Stimulated activated CD8-positive, alpha-beta memory T cell treated with anti-CD3 and anti-CD28 coated beads, Interleukin-2, amount 100 ng/mL, for 48 hours (primary cell): ENCODE measurements around the gene GRIK1.
"Not testable (repeated sequence)": the region's sequence is repeated elsewhere in the genome, so short reads cannot be mapped to it uniquely, and the experiment has no call there.

ENCODE experiments used
- DNase-seq, 2 donors: peaks; one replicate each; pipeline ENCODE4 v3.0.0-alpha.2; 2020; ENCODE audit warnings: low read depth in 2 of 2

The GRIK1 gene

DNA sequence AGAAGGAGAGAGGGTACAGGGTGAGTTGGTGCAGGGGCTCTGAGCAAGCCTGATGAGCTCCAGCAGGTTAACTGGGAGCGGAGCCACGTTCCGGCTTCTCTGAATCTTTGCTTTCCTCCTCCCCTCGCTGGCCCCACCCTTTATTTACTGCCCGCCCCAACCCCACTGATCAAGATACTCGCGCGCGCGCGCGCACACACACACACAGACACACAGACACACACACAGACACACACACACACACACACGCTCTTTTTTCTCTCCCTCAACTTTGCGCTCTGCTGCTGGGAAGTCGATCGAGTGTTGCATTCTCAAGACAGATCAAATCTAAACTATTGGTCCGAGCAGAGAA, at the start of gene GRIK1:
Gene GRIK1 (minus strand): TSS at position 73 of the 352 bp plus-strand sequence.
- DNase-seq = no peak

DNA sequence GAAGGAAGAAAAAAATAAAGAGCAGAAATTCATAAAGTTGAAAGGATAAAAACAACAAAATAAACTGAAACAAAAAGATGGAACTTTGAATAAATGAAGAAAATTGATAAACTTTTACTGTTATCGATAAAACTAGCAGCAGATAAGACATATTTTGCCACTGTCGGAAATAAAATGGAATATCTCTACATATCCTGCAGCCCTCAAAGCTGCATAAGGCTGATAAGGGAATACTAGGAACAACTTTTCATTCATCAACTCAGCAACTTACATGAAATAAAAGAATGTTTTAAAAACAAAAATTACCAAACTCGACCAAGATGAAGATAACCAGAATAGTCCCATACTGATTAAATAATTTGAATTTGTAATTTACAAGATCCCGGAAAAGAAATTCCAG, 48.0 kb upstream of the GRIK1 start:
- DNase-seq = no peak

DNA sequence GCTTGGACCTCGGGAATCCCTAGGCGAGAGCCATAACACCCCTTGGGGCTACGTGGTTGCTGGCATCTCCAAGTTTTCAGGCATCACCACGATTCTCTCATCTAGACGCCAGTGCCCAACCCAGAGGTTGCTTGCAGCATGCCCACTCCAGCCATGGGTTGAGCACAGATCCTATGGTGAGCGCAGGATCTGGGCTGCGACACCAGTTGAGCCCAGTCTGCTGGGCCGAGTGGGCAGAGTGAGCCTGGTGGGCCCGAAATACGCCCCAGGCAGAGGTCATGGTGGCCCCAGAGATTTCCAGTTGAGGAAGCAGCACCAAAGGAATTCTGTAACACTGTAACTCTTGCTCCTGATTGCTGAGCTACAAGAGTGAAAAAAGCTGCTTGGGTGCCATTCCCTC, 46.1 kb upstream of the GRIK1 start:
- no peak for DNase-seq

DNA sequence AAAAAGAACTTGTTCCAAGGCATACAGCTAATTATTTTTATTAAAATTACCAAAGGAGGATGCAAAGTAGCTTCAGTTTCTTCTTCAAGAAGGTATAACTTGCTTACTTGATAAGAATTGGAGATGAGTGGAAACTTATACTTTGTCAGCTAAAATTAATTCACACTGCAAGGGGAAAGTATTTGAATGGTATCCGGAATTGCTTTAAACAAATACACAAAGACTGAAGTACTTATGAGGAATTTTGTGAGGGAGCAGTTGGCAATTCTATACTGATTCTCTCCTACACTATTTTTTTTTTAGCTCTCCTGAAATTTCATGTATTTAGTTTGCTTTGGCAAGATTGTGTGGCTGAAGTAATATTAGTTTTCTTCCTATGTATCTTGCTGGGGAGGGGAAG, 39.2 kb upstream of the GRIK1 start:
- DNase-seq = no peak

DNA sequence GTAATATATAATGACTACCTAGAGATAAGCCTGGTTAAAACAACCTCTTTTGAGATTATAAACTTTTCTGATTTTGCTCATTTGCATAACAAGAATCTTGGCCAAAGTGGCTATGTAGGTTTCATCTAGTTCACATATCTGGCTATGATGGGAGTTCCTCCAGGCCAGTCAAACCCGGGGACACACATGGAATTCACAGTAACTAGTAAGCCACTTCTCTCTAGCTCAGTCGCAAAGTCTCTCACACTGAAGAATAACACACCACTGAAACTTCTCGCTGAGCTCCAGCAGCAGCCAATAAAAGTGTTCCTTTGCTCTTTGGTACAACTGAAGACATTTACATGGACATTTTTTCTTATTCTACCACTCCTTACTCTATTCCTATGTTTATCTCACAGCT, 36.0 kb upstream of the GRIK1 start:
- DNase-seq = no peak

DNA sequence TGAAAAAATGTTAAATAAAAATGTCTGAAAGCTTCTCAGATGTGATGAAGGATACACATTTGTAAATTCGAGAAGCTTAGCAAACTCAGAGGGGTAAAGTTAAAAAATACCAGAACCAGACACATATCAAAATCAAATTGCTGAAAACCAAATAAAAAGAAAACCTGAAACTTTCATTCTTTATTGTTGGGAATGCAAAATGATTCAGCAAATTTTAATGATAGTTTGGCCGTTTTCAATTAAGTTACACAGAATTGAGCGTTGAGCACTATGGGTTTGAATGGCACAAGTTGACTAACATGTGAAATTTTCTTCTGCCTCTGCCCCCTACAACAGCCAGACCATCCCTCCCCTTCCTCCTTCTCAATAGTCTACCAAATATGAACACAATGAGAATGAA, 33.5 kb upstream of the GRIK1 start:
- no peak for DNase-seq

DNA sequence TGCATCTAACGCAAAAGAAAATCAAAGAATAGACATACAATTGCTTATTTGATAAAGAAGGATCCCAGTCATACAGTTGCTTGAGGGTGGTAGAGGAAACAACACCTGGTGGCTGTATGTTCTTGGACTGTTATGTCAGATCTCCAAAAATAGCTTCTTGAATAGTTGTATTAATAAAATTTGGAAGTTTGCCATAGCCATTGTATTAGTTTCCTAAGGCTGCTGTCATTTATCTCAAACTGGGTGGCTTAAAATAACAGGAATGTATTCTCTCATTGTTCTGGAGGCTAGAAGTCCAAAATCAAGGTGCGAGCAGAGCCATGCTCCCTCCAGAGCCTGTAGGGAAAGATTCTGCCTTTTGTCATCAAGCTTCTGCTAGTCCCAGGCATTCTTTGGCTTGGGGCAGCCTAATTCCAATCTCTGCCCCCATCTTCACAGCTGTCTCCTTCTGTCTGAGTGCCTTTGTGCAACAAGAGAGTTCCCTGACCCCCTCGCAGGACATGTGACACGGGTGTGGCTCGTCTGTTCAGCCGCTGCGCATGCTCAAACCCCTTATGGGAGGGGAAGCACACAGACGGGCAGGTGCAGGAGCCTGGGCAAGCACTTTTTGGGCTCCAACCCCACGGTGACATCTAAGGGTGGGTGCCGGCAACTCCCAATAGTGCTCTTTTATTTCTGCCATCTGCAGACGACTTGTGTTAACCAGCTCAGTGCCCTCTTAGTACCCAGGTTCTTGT, 21.7 kb upstream of the GRIK1 start:
- DNase-seq = no peak

DNA sequence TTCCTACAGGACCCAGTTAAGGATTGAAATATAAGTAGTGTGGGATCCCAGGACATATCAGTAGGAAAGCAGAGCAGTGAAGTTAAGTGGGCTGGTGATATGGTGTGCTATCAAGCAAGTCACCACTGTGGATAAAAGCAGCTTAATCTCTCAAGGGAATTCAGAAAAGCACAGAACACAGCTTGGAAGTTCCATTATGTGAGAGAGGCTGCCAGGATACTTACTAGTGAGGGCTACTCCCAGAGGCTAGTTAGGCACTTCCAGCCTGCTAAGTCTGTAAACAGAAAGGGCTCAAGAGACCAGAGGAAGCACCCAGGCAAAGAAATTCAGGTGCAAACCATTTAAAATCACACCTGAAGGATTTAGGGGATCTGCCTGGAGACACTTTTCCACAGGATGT, 18.8 kb upstream of the GRIK1 start:
- DNase-seq = no peak

DNA sequence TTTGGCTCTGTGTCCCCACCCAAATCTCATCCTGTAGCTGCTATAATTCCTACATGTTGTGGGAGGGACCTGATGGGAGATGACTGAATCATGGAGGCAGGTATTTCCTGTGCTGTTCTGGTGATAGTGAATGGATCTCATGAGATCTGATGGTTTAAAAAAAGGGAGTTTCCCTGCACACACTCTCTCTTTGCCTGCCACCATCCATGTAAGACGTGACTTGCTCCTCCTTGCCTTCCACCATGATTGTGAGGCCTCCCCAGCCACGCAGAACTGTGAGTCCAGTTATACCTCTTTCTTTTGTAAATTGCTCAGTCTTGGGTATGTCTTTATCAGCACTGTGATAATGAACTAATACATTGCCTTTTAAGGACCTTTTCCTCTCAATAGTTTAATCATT, 18.2 kb upstream of the GRIK1 start:
- DNase-seq = not testable (repeated sequence)

DNA sequence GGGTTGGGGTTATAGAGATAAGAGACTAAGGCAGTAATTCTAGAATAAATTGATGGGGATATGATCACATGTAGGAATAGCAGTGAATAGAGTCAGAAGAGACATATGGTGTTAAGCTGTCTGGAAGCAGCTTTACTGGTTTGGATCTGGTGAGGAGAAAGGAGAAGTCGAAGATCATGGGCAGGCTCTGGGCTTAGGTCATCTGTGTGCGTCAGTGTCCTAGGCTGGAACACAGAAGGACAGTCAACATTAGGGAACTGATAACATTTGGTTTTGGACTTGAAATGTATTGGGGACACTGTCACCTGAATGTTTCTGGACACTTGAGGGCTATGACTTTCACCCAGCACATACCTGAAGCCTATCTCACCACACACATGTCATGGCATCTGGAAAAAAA, 13.9 kb upstream of the GRIK1 start:
- DNase-seq = no peak

DNA sequence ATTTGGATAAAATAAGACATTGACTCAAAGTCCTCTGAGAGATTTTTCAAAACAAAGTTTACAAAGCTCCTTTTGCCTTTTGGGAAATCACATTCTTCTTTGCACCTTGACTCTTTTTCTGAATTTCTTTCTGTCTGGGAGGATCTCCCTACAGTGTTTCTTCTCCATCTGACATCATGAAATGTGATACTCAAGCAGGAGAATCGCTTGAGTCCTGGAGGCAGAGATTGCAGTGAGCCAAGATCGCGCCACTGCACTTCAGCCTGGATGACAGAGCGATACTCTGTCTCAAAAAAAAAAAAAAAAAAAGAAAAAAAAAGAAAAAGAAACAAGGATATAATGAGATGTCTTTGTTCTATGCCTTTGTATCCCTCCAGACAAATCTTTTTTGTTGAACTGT, 13.3 kb upstream of the GRIK1 start:
- DNase-seq = no peak

DNA sequence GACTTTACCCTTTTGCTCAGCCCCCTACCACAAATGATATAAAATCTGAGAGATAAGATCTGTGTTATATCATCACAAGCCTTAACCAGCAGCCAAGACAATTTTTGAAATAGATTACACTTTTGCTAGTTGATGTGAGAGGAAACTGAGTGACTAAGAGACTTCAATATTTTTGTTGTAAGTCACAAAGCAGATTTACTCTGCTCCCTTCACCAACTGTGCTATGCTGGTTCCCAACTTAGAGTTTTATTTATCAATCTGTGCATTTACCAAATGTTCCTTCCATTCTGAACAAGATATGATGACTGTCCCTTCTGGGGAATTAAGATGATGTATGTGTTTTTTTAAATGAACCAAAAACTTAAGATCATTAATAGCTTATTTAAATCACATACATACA, 12.1 kb upstream of the GRIK1 start:
- DNase-seq = no peak

DNA sequence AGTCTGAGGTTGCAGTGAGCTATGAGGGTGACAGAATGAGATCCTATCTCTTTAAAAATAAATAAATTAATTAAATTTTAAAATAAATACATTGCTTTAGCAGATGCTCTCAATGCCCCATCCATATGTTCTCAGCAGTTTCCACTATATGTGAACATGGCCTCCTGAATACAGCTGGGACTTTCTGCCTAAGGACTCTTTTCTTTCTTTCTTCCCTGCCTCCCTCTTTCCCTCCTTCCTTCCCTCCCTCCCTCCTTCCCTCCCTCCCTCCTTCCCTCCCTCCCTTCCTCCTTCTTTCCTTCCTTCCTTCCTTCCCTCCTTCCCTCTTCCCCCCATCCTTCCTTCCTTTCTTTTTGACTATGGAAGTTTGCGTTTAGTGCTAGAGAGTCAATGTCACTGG, 10.2 kb upstream of the GRIK1 start:
- no peak for DNase-seq

DNA sequence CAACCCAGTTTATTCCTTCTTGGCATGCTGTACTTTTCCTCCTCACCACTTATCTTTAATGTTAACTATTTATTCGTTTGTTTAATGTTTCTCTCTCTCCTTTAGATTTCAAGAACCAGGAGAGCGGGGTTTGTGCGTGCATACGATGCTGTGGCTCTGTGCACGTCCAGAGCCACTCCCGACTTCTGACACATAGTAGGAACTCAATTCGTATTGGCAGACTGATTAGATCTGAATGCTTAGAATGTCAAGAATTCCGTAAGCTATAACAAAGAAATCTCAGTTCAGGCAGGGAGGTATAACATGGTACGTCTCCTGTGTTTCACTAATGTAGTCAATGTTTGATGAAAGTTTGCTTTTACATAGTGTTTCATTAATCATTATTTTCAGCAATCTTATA, 7.3 kb upstream of the GRIK1 start:
- DNase-seq = no peak

DNA sequence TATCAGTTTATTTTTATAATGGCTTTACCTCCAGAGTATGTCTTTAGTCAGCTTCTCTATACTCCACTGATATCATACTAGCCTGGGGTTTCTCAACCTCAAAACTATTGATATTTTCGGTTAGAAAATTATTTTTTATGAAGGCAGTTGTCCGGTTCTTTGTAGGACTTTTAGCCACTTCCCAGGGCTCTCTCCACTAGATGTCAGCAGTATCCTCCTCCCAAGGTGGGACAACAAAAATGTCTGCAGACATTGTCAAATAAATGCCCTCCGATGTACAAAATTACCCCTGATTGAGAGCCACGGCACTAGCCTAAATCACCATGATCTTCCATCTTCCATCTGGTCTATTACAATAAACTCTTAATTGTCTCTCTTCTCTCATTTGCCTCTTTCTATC, 4.1 kb upstream of the GRIK1 start:
- no peak for DNase-seq

DNA sequence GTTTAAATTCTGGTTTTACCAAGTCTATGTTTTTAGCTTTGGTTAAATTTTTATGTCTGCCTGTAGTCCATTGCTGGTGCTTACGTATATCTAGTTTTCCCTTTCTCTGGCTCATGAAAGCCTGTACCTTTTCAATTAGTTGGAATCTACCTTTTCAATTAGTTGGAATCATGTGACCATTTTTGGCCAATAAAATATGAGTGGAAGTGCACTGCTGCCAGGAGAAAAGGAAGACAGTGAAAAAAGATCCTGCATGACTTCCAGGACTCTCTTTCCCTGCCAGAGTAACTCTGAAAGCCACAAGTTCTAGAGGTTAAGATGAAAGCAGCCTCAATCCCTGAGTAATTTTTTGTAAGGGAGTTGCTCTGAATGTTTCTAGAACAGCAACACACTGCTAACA, 2.2 kb upstream of the GRIK1 start:
- no peak for DNase-seq

DNA sequence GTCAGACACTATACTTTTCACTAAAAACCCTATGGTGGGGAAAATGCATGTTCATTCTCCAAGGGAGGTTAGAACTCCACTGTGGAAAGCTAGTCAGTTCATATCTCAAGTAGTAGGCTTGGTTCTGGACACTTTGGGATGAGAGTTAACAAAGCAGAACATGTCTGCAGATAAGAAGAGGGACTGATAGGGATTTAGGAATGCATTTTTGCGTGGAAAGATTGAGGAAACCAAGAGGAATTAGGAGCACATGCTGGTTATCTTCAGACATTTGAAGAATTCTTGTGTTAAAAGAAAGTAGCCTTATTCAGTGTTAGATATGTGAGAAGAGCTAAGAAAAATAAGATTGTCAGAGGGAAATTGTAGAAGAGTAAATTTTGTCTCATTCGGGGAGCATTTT, 1.2 kb upstream of the GRIK1 start:
- no peak for DNase-seq

DNA sequence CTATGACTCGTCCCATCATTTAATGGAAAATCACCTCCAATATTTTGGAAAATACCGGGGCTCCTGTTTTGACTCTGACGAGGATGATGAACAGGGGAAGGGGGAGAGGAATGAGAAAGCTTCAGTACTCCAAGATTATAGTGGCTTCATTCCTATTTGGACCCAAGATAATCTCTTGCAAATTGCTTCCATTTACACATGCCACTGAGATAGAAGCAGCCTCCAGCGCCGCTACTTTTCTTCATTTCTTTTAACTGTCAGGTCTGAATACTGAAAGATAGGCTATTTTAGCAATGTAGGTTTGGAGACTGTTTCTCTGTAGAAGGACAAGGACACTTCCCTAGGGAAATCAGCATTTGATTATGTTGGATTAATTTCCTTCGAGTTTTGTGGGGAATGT, 565 bp upstream of the GRIK1 start:
- no peak for DNase-seq

DNA sequence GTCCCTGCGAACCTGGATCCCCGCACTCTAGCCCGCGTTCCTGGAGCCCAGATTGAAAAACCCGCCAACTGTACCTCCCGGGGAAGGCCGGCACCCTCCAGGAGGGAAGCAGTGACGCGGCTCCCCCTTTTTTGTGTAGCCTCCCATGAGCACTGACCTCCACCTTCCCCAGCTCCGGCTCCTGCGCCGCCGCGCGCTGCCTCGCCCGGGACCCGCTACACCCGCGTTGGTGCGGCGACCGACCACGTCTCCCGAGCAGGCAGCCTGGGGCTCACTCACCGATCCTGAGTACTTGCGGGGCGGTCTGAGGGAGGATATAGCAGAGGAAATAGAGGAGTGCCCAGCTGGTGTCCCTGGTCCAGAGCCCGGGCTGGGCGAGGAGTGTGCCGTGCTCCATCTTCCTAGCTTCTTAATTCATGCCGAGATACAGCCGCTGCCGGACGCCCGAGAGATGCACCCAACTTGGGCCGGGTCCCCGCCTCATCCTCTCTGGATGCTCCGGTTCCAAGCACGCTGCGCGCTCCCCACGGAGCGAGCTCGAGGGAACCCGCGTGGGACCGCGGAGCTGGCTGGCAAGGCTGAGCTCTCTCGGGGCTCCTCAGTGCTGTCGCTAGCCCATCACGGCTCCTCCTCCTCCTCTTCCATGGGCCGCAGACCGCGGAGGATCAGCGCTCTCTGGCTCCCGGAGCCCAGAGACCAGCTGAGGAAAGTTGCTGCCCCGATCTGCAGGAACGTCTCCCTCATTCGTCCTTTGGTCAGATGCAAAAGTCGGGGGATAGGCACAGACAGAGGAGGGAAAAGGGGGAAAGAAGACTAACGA, 482 bp downstream of the GRIK1 start:
- DNase-seq = no peak

DNA sequence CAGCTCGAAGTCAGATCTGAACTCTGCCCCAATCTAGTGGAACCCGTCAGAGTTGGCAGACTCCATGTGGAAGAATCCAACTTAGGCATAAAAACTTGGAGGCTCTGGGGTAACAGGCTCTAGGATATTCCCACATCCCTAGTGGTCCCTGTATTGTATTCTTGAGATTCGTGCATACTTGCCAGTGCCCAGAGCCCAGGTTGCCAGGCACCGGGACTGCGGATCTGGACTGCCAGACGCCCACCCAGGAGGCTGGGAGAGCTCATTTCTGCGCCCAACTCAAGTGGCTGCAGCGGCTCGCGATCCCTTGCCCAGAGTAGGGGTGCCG, 1.1 kb downstream of the GRIK1 start:
- DNase-seq = no peak

DNA sequence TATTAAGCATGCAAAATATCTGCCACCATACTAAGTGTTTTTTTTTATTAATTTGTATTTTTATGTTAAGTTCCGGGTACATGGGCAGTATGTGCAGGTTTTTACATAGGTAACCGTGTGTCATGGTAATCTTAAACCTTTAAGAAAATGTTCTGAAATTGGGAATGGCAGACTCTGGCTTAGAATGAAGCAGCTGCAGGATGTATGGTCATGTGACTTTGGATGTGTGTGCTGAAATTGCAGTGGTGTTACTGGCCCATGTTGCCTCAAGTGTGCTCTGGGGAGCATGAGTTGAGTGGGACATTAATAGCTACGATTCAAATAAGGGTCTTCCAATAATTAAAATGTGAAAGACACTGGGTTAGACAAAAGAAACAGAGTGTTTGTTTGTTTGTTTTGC, 6.7 kb downstream of the GRIK1 start:
- no peak for DNase-seq

DNA sequence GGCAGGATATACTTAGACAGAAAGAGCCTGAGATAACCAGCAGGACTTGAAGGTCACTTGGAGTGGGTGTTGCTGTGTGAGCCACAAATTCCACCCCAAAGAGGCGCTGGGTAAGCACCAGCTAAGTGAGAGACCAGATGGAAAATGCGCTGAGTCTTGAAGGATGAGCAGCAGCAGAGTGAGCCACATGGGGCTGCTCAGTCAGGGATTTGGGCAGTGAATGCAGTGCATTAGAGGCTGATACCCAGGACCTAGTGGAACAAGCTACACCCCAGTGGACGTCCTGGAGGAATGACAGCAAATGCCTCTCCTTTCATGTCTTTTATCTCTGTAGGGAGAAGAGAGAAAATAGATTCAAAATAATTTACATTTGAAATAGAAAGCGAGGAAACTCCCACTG, 11.3 kb downstream of the GRIK1 start:
- no peak for DNase-seq

DNA sequence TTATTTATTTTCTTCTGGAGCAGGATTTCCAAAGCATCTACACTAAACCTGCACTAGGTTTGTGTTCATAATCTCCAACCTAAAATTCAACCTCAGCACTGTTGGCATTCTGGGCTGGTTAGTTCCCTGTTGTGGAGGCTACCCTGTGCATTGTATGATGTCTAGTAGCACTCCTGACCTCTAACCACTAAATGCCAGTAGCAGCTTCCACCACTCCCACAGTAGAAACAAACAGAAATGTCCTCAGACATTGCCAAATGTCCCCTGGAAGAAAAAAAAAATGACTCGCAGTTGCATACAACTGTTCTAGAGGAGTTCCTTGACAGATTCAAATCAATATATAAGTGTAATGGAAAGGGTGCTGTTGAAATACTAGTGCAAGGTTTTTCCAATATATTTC, 18.9 kb downstream of the GRIK1 start:
- DNase-seq = no peak

DNA sequence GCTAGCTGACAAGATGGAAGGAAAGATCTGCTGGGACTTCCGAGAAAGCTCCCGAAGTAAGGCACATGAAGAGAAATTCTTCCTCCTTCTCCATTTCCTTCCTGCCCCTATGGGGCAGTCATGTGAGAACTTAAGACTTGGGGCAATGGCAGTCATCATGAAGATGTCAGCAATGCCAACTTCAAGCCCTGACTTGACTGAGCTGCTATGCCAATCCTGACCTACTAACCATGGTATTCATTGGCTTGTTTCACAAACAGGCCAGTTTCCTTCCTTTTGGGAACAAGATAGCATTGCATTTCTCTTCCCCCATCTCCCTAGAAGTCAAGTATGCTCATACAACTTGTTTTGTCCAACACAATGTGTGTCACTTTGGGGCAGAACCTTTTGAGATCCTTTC, 25.5 kb downstream of the GRIK1 start:
- DNase-seq = no peak
